Activated CD4-positive, alpha-beta memory T cell treated with anti-CD3 and anti-CD28 coated beads, Interleukin-2, amount 10 ng/mL, durations not matched to agents 7 days and 5 days (primary cell): ENCODE measurements around the gene TMEM229A. TPM values are rescaled to one million over a fixed set of nuclear protein-coding genes. Genes with fewer than 3 reads are reported as not detected.
"Not testable (repeated sequence)": the region's sequence is repeated elsewhere in the genome, so short reads cannot be mapped to it uniquely, and the experiment has no call there.

Source experiments
- CTCF ChIA-PET: fragments of 350-600 bp; sonication (Branson Sonifier 250); formaldehyde crosslinking; loops from one replicate; lab custom pipeline; 2021; ENCODE audit warnings: antibody characterized with exemption, inconsistent platforms; lab: Charles Lee
- POLR2A ChIA-PET: fragments of 350-600 bp; sonication (Branson Sonifier 250); formaldehyde crosslinking; loops from one replicate; lab custom pipeline; 2021; ENCODE audit warnings: antibody characterized with exemption; lab: Charles Lee
- DNase-seq: peaks from one replicate; pipeline ENCODE4 v3.0.0-alpha.2; 2020
- H3K27ac Mint-ChIP-seq: one replicate; pipeline ENCODE4 v1.8.0; 2021; ENCODE audit warnings: mild to moderate bottlenecking, mixed read lengths
- H3K27me3 Mint-ChIP-seq: one replicate; pipeline ENCODE4 v1.8.0; 2021; ENCODE audit warnings: mixed read lengths
- H3K36me3 Mint-ChIP-seq: one replicate; pipeline ENCODE4 v1.8.0; 2021; ENCODE audit warnings: low read depth, mixed read lengths
- H3K4me1 Mint-ChIP-seq: one replicate; pipeline ENCODE4 v1.8.0; 2021; ENCODE audit warnings: mixed read lengths
- H3K4me3 Mint-ChIP-seq: one replicate; pipeline ENCODE4 v1.8.0; 2021; ENCODE audit warnings: mild to moderate bottlenecking, mixed read lengths
- H3K9me3 Mint-ChIP-seq: one replicate; pipeline ENCODE4 v1.8.0; 2021; ENCODE audit warnings: mixed read lengths
- total RNA-seq, 2 experiments: library from RNA; stranded (reverse); gene quantifications; one replicate each; pipeline ENCODE4 v1.2.3, GENCODE V29; 2021

The TMEM229A gene
- not detected for total RNA-seq

GRCh38 chr7:124032369-124033094, at the start of gene TMEM229A:
TMEM229A (minus strand) TSS chr7:124033067; CDS start chr7:124033003, 64 bp downstream.
- Mint-ChIP-seq H3K36me3 (no peaks in the 10 kb centered on the region), H3K27ac (no peak within 1 kb of the TSS), H3K4me3 (no peak within 1 kb of the TSS), H3K4me1 (peaks cover 2% of the 10 kb centered on the region), H3K27me3 (peaks cover 42% of the 10 kb centered on the region), H3K9me3 (no peaks in the 10 kb centered on the region)
- POLR2A ChIA-PET: no interaction called here
- CTCF ChIA-PET: no interaction called here
- no peak for DNase-seq

- H3K27ac Mint-ChIP-seq, H3K36me3 Mint-ChIP-seq, CTCF ChIA-PET, DNase-seq, POLR2A ChIA-PET, H3K4me1 Mint-ChIP-seq, H3K9me3 Mint-ChIP-seq, H3K4me3 Mint-ChIP-seq, H3K27me3 Mint-ChIP-seq: not testable (repeated sequence)
These were observed 49.4 kb upstream of the TMEM229A start for GRCh38 chr7:124082234-124082633.

GRCh38 chr7:124077546-124077945, 44.7 kb upstream of the TMEM229A start:
- H3K36me3 Mint-ChIP-seq: no peaks in the 10 kb centered on the region
- no peaks in the 10 kb centered on the region for H3K9me3 Mint-ChIP-seq
- POLR2A ChIA-PET: no interaction called here
- no peaks in the 10 kb centered on the region for H3K4me1 Mint-ChIP-seq
- DNase-seq: no peak
- CTCF ChIA-PET: no interaction called here
- H3K27ac Mint-ChIP-seq: no peak overlapping the region
- H3K27me3 Mint-ChIP-seq: no peaks in the 10 kb centered on the region
- H3K4me3 Mint-ChIP-seq: no peak overlapping the region

- no peak for DNase-seq
- no peak overlapping the region for H3K27ac Mint-ChIP-seq
- H3K27me3 Mint-ChIP-seq: no peaks in the 10 kb centered on the region
- POLR2A ChIA-PET: no interaction called here
- CTCF ChIA-PET: no interaction called here
- no peaks in the 10 kb centered on the region for H3K36me3 Mint-ChIP-seq
- H3K4me3 Mint-ChIP-seq: no peak overlapping the region
- no peaks in the 10 kb centered on the region for H3K9me3 Mint-ChIP-seq
- no peaks in the 10 kb centered on the region for H3K4me1 Mint-ChIP-seq
These were observed 44.0 kb upstream of the TMEM229A start for GRCh38 chr7:124076841-124077240.

GRCh38 chr7:124074007-124074406, 41.1 kb upstream of the TMEM229A start:
- Mint-ChIP-seq H3K4me1 (no peaks in the 10 kb centered on the region), H3K36me3 (no peaks in the 10 kb centered on the region), H3K27me3 (no peaks in the 10 kb centered on the region), H3K27ac (no peak overlapping the region), H3K9me3 (no peaks in the 10 kb centered on the region), H3K4me3 (no peak overlapping the region)
- DNase-seq: no peak
- ChIA-PET CTCF (no interaction called here), POLR2A (no interaction called here)

- no peak for DNase-seq
- H3K9me3 Mint-ChIP-seq: no peaks in the 10 kb centered on the region
- POLR2A ChIA-PET: no interaction called here
- CTCF ChIA-PET: no interaction called here
- no peaks in the 10 kb centered on the region for H3K4me1 Mint-ChIP-seq
- no peaks in the 10 kb centered on the region for H3K36me3 Mint-ChIP-seq
- H3K27me3 Mint-ChIP-seq: no peaks in the 10 kb centered on the region
- H3K4me3 Mint-ChIP-seq: no peak overlapping the region
- no peak overlapping the region for H3K27ac Mint-ChIP-seq
These were observed 40.4 kb upstream of the TMEM229A start for GRCh38 chr7:124073310-124073645.

- CTCF ChIA-PET: no interaction called here
- no peak overlapping the region for H3K27ac Mint-ChIP-seq
- POLR2A ChIA-PET: no interaction called here
- H3K36me3 Mint-ChIP-seq: no peaks in the 10 kb centered on the region
- H3K9me3 Mint-ChIP-seq: no peaks in the 10 kb centered on the region
- no peak for DNase-seq
- no peak overlapping the region for H3K4me3 Mint-ChIP-seq
- no peaks in the 10 kb centered on the region for H3K27me3 Mint-ChIP-seq
- no peaks in the 10 kb centered on the region for H3K4me1 Mint-ChIP-seq
These were observed 39.9 kb upstream of the TMEM229A start for GRCh38 chr7:124072603-124073309.

- no peak overlapping the region for H3K4me3 Mint-ChIP-seq
- DNase-seq: no peak
- no peaks in the 10 kb centered on the region for H3K9me3 Mint-ChIP-seq
- POLR2A ChIA-PET: no interaction called here
- no peak overlapping the region for H3K27ac Mint-ChIP-seq
- no peaks in the 10 kb centered on the region for H3K36me3 Mint-ChIP-seq
- CTCF ChIA-PET: no interaction called here
- no peaks in the 10 kb centered on the region for H3K27me3 Mint-ChIP-seq
- H3K4me1 Mint-ChIP-seq: no peaks in the 10 kb centered on the region
These were observed 39.0 kb upstream of the TMEM229A start for GRCh38 chr7:124071843-124072242.

- POLR2A ChIA-PET: no interaction called here
- CTCF ChIA-PET: no interaction called here
These were observed 29.3 kb upstream of the TMEM229A start for GRCh38 chr7:124062171-124062570.

GRCh38 chr7:124060528-124060927, 27.7 kb upstream of the TMEM229A start:
- ChIA-PET POLR2A (no interaction called here), CTCF (no interaction called here)
- Mint-ChIP-seq H3K36me3 (no peaks in the 10 kb centered on the region), H3K4me3 (no peak overlapping the region), H3K27me3 (no peaks in the 10 kb centered on the region), H3K9me3 (no peaks in the 10 kb centered on the region), H3K4me1 (no peaks in the 10 kb centered on the region), H3K27ac (no peak overlapping the region)
- DNase-seq: no peak

More at GRCh38 chr7:124062171-124062570, 29.3 kb upstream of the TMEM229A start:
- Mint-ChIP-seq H3K4me3 (no peak overlapping the region), H3K27ac (no peak overlapping the region), H3K36me3 (no peaks in the 10 kb centered on the region), H3K9me3 (no peaks in the 10 kb centered on the region), H3K4me1 (no peaks in the 10 kb centered on the region), H3K27me3 (no peaks in the 10 kb centered on the region)
- no peak for DNase-seq

- POLR2A ChIA-PET: no interaction called here
- no peaks in the 10 kb centered on the region for H3K9me3 Mint-ChIP-seq
- H3K27ac Mint-ChIP-seq: no peak overlapping the region
- no peaks in the 10 kb centered on the region for H3K27me3 Mint-ChIP-seq
- no peak for DNase-seq
- H3K4me1 Mint-ChIP-seq: no peaks in the 10 kb centered on the region
- no peak overlapping the region for H3K4me3 Mint-ChIP-seq
- no peaks in the 10 kb centered on the region for H3K36me3 Mint-ChIP-seq
- CTCF ChIA-PET: no interaction called here
These were observed 26.5 kb upstream of the TMEM229A start for GRCh38 chr7:124059375-124059774.

- Mint-ChIP-seq H3K4me3 (no peak overlapping the region), H3K4me1 (no peaks in the 10 kb centered on the region), H3K27ac (no peak overlapping the region), H3K9me3 (no peaks in the 10 kb centered on the region), H3K36me3 (no peaks in the 10 kb centered on the region), H3K27me3 (no peaks in the 10 kb centered on the region)
- ChIA-PET CTCF (no interaction called here), POLR2A (no interaction called here)
- no peak for DNase-seq
These were observed 25.6 kb upstream of the TMEM229A start for GRCh38 chr7:124058515-124058914.

GRCh38 chr7:124057872-124058271, 25.0 kb upstream of the TMEM229A start:
- Mint-ChIP-seq H3K4me1 (no peaks in the 10 kb centered on the region), H3K27ac (no peak overlapping the region), H3K27me3 (no peaks in the 10 kb centered on the region), H3K9me3 (no peaks in the 10 kb centered on the region), H3K4me3 (no peak overlapping the region), H3K36me3 (no peaks in the 10 kb centered on the region)
- ChIA-PET CTCF (no interaction called here), POLR2A (no interaction called here)
- no peak for DNase-seq

- ChIA-PET CTCF (no interaction called here), POLR2A (no interaction called here)
- Mint-ChIP-seq H3K4me1 (no peaks in the 10 kb centered on the region), H3K4me3 (no peak overlapping the region), H3K36me3 (no peaks in the 10 kb centered on the region), H3K27ac (no peak overlapping the region), H3K9me3 (no peaks in the 10 kb centered on the region), H3K27me3 (no peaks in the 10 kb centered on the region)
- no peak for DNase-seq
These were observed 23.4 kb upstream of the TMEM229A start for GRCh38 chr7:124056234-124056633.
